Activated CD4-positive, alpha-beta T cell treated with anti-CD3 and anti-CD28 coated beads, Interleukin-2, amount 50 U/mL, for 16 hours (primary cell): ENCODE data around the gene TMEM178B.
"Not testable (repeated sequence)": the region's sequence is repeated elsewhere in the genome, so short reads cannot be mapped to it uniquely, and the experiment has no call there.

ENCODE experiments used
- DNase-seq: peaks from one replicate; pipeline ENCODE4 v3.0.0-alpha.2; 2020

TMEM178B gene

DNA sequence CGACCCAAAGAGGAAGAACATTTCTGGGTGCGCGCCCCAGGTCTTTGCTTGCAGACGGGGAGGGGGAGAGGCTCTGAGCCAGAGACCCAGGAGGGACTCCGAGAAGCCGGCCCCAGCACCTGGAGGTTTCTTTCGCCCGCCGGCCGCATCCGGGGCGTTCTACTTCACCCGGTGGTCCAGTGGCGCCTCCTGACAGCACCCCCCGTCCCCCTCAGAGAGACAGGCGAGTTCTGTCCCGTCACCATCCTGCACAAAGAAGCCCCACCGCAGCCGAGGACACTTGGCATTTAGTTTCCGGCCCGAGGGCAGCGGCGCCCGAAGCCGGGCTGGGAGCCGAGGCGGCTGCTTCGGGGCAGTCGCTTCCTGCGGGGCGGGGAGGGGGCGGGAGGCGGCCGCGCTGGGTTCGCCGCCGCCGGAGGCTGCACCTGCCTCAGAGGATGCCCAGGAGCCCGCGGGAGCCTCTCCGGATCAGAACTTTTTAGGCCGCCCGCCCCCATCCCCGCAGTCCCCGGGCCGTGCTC, at the start of gene TMEM178B:
TSS of gene TMEM178B (plus strand) at position 424 of the 521 bp plus-strand sequence.
- peak; percentile 16 for DNase-seq

DNA sequence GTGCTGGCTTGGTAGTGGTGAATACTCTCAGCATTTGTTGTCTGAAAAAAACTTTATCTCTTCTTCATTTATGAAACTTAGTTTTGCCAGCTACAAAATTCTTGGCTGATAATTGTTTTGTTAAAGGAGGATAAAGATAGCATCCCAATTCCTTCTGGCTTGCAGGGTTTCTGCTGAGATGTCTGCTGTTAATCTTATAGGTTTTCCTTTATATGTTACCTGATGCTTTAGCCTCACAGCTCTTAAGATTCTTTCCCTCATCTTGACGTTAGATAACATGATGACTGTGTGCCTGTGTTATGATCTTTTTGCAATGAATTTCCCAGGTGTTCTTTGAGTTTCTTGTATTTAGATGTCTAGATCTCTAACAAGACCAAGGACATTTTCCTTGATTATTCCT, 49.2 kb upstream of the TMEM178B start:
- no peak for DNase-seq

DNA sequence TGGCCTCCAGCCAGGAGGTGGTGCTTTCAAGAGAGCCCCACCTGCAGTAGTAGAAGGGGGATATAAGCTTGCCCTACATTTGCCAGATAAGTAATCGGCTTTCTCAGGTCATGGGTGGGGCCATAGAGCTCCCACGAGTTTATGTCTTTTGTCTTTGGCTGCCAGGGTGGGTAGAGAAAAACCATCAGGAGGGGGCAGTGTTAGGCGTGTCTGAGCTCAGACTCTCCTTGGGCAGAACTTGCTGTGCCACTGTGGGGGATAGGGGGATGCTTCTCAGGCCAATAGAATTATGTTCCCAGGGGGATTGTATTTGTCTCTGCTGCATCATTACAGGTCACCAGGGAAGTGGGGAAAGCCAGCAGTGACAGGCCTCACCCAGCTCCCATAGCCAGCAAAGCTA, 46.8 kb upstream of the TMEM178B start:
- DNase-seq = no peak

DNA sequence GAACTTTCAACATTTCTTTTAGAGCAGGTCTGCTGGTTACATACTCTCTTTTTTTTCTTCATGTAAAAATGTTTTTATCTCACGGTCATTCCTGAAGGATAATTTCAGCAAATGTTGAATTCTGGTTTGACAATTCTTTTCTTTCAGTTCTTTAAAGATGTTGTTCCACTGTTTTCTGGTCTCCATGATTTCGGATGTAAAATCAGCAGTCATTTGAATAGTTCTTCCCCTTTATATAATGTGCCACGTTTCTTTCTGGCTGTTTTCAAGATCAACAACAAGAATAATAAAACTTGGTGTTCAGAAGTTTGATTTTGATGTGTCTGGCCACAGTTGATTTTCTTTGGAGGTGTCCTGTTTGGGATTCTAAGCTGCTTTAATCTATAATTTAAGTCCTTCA, 45.1 kb upstream of the TMEM178B start:
- DNase-seq = no peak

DNA sequence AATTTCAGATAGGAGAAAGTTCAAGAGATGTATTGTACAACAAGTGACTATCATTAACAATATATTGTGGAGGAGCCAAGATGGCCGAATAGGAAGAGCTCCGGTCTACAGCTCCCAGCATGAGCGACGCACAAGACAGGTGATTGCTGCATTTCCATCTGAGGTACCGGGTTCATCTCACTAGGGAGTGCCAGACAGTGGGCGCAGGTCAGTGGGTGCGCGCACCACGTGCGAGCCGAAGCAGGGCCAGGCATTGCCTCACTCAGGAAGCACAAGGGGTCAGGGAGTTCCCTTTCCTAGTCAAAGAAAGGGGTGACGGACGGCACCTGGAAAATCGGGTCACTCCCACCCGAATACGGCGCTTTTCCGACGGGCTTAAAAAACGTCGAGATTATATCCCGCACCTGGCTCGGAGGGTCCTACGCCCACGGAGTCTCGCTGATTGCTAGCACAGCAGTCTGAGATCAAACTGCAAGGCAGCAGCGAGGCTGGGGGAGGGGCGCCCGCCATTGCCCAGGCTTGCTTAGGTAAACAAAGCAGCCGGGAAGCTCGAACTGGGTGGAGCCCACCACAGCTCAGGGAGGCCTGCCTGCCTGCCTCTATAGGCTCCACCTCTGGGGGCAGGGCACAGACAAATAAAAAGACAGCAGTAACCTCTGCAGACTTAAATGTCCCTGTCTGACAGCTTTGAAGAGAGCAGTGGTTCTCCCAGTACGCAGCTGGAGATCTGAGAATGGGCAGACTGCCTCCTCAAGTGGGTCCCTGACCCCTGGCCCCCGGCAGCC, 41.1 kb upstream of the TMEM178B start:
- not testable (repeated sequence) for DNase-seq

DNA sequence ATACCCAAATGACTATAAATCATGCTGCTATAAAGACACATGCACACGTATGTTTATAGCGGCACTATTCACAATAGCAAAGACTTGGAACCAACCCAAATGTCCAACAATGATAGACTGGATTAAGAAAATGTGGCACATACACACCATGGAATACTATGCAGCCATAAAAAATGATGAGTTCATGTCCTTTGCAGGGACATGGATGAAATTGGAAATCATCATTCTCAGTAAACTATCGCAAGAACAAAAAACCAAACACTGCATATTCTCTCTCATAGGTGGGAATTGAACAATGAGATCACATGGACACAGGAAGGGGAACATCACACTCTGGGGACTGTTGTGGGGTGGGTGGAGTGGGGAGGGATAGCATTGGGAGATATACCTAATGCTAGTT, 35.8 kb upstream of the TMEM178B start:
- DNase-seq = not testable (repeated sequence)

DNA sequence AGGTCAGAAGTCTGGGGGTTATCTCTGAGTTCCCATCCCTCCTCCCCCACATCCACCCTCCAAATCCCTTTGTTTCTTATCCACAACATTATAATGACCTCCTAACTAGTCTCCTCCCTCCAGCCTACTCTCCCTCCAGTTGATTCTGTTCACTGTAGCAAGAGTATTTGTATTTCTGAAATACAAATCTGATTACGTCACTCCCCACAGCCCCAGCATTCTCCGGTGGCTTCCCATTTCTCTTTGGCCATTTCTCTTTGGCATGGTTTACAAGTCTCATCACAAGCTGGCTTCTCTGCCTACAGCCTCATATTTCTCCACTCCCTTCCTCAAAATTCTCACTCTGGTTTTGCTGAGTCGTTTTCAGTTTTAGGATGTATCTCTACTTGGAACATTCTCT, 34.5 kb upstream of the TMEM178B start:
- DNase-seq = no peak

DNA sequence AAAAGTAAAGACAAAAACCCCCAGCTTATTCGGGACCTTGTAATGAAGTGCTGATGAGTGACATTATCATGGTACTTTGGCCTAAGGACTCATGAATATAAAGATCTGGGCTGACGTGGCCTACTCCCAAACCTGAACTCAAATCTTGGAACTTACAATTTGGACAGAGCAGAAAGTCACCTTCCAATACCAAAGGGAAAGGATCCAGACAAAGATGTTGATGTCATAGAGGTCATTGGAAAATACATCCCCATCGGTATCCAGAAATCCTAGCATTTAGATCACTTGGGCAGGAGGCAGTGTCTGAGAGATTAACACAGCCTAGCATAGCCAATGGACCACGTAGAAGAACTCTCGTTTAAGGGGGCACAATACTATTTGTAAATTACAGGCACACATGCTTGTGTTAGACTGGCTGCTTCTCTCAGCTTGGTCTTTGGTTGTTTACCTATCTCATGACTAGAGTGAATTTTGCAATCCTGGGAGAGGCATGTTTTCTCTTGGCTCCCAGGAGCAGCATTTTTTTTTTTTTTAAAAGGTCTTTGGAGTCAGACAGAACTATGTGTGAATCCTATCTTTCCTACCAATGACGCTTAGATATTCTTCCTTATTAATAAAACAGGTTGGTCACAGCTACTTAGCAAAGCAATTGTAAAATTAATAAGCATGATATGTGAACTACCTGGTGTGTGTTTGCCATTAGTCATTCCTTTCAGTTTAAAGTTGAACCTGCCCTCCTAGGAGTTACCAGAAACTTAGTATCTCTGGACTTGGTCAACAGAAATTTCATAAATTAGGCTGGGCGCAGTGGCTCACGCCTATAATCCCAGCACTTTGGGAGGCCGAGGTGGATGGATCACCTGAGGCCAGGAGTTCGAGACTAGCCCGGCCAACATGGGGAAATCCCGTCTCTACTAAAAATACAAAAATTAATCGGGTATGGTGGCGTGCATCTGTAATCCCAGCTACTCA, 31.4 kb upstream of the TMEM178B start:
- no peak for DNase-seq

DNA sequence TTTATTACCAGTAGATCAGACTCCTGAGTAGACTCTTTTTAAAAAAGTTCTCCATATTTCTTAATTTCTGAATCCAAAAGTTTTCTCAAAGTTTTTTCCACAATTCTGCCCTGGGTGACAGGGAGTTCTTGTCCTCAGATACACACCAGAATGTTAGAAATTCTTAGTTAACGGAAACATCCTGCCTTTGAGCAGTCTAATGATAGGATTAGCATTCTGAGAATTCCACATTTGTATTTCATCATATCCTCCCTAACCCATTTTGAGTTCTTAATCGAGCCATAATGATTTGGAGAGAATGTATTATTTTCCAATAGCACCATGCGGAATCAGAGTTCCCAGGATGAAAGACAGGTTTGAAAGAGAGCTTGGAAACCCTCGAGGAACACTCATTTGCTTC, 30.2 kb upstream of the TMEM178B start:
- DNase-seq = no peak

DNA sequence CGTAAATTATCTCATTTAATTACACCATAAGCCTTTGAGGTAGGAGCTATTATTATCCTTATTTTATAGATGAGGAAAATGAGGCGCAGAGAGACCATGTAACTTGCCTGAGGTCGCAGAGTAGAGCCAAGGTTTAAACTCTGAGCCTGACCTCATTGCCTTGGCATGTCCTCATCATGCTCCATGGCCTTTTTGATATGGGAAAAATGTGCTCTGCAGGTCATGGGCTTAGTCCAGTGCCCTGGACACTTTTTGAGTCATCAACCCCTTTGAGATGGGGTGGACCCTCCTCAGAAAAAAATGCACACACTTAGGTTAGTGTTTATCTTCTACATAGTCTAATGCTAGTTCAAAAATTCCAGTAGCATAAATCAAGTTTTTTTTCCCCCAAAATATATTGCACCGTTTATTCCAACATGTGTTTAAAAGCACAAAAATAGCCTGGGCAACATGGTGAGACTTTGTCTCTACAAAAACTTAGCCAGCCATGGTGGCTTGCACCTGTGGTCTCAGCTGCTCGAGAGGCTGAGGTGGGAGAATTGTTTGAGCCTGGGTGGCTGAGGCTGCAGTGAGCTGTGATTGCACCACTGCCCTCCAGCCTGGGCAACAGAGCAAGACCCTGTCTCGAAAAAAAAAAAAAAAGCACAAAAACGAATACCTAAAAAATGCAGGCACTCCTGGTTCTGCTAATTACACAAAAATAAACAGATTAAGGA, 28.6 kb upstream of the TMEM178B start:
- no peak for DNase-seq

DNA sequence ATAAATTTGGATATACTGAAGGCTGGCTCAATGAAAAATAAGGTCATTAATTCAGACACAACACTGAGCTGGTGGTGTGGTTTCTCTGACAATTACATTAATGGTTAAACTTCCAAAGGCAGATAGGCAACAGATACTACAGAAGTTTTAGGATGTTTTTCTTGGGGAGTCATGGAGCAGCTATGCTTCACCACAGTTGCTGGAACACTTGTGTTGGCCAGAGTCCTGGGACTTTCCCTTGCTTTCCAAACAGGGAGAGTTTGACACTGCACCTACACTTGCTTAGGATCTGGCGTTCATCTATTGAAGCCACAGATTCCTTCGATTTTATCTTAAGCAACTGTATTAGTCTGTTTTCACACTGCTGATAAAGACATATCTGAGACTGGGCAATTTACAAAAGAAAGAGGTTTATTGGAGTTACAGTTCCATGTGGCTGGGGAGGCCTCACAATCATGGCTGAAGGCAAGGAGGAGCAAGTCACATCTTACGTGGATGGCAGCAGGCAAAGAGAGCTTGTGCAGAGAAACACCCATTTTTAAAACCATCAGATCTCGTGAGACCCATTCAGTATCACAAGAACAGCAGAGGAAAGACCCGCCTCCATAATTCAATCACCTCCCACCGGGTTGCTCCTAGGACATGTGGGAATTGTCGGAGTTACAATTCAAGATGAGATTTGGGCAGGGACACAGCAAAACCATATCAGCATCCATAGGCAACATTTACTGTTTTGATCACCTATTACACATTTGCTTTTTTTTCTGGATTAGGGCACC, 27.8 kb upstream of the TMEM178B start:
- no peak for DNase-seq

DNA sequence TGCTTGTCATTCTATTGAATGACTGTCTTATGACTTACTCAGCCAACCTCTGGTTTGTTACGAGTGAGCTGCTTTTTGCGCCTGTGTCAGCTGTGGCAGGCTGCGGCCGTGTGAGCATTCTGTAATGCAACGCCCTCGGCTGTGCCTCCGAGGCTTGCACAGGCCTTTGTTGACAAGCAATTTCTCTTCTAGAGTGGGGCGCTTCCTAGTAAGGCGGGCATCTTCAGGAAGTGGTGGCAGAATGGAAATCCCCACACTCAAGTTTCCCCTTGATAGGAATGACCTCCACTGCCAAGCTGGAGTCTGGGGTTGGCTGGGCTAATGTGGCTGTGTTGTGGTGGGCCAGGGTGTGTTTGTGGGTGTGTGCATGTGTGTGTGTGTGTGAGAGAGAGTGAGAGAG, 20.2 kb upstream of the TMEM178B start:
- DNase-seq = peak; percentile 86

DNA sequence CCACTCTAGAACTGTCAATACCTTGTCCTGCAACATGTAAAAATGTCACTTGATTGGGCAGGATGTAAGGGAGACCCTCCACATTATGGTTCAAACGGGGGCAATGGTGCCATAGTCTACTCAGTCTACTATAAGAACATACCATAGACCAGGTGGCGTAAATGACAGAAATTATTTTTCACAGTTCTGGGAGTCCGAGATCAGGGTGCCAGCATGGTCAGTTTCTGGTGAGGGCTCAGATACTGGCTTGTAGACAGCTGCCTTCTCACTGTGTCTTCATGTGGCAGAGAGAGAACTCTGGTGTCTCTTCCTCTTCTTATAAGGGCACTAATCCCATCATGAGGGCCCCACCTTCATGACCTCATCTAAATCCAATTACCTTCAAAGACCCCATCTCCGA, 18.7 kb upstream of the TMEM178B start:
- no peak for DNase-seq

DNA sequence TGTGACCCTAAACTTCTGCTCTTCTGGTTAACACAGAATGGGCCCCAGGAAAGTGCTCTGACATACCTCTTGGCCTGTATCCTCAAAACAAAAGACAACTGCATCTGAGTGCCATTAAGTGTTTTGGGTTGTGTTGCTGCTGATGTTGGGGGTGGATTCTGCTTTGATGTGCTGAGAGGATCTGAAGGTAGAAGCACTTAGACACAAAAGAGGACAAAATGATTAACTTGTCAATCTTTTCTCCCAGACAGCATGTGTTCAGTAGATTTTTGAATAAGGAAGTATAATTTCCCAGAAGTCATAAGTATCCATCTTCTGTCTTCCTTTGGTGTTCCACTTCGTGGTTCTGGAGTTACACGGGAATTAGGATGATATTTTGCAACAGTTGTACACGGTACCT, 16.1 kb upstream of the TMEM178B start:
- no peak for DNase-seq

DNA sequence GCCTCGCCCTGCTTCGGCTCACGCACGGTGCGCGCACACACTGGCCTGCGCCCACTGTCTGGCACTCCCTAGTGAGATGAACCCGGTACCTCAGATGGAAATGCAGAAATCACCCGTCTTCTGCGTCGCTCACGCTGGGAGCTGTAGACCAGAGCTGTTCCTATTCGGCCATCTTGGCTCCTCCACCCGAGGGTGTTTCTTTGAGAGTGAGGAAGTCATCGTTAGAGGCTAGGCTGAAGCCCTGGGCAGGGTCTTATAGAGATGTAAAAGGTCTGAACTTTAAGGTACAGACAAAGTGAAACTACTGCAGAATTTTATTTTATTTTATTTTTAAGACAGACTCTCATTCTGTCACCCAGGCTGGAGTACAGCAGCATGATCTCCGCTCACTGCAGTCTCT, 6.0 kb upstream of the TMEM178B start:
- DNase-seq = not testable (repeated sequence)

DNA sequence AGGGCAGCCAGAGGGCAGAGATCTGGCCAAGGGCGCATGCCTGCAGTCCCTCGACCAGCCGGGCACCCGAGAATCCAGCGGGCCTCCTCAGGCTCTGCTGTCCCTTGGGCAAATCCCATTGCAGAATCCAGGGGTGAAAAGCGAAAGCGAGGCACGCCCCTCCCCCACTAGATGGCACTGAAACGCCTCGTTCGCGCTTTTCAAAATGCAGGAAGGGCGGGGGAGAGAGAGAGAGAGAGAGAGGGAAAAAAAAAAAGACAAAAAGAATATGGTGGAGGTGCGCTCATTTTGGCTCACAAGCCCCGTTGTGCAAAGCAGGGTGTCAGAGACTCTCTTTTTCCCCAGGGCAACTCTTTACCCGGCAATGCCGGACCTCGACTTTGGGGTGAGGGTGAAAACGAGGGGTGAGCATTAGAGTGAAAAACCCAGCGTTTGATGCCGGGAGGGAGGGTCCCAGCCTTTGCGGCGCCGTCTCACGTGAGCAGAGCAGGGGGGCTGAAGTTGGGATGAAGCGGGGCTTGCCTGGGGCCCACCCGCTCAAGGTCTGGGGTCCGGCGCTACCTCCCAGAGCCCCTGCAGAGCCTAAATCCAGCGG, 2.5 kb upstream of the TMEM178B start:
- peak; percentile 66 for DNase-seq

DNA sequence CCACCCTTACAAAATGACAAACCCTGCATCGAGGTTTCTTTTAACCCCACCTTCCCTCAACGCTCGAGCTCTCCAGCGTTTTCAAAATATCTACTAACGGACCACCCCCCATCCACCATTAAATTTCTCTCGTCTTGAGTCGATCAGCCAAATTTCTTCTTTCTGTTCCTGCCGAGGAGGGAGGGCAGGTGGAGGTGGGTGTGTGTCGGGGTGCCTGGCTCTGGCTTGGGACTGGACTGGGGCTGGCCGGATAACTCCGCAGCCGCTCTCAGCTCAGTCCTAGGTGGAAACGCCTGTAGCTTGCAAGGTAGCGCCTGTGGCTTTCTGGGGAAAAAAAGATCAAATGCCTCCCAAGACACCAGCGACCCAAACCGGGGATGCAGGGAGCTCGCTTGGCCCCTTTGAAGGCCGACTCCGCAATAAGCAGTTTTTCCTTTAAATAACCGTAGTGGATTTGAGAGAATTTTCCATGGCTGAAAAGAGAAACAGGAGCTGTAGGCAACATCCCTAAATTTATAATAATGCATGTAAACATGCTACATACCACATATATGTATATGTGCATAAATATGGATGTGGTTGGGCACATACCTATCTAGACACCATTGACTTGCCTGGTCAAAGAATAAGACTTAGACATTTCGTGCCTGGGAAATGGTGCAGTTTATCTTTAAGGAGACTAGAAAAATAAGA, 1.9 kb upstream of the TMEM178B start:
- DNase-seq = no peak

DNA sequence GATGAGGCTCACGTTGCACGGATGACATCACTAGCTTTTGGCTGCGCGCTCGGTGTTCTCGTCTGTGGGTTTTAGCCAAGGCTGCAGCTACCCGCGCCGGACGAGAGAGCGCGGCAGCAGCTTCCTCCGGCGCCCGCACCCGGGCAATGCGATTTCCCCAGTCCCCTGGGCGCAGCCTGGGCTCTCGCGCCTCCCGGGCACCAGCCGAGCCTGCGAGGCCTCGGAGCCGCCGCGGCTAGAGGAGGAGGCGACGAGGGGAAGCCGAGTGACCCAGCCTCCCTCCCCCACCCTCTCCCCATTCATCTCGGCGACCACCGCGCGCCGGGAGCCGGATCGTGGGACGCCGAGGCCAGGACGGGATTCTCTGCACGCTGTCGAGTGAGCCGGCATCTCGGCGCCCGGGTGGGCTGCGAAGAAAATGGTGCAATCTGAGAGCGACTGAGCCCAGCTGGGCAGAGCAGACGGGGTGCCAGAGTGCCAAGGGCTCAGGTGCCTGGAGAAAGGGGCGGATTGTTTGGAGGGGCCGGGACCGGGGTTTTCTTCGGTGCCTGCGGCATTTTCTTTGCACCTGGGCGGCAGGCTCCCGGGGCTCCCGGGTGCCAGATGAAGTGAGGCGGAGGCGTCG, 1.2 kb upstream of the TMEM178B start:
- DNase-seq = peak; percentile 54

DNA sequence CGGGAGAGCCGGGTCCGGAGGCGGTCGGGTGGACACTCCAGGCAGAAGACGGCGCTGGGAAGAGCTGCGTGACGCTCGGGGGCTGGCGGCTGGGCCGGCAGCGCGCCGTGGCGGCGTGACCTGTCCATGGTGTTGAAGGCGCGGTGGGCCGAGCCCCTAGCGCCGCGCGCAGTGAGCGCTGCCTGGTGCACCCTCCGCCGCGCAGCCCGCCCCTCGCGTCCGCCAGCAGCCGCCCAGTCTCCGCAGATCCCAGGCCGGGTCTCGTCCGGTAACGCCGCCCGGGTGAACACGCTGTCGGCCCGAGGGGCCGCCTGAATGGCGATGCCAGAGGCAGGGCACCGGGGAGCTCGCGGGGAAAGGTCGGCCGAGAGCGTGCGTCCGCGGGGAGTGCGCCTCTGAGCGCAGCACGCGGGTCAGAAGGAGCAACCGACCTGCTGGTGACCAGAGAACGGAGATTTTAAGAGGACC, 657 bp upstream of the TMEM178B start:
- peak; percentile 14 for DNase-seq
